A549 (cell line): ENCODE measurements around the gene CLHC1.
"Not testable (repeated sequence)": the region's sequence is repeated elsewhere in the genome, so short reads cannot be mapped to it uniquely, and the experiment has no call there.

Experiments used
- CTCF ChIP-seq: fragments of >200 bp; sonication (Bioruptor Twin); formaldehyde crosslinking; IDR thresholded peaks from 3 replicates; pipeline ENCODE4 v1.5.1; 2016
- JUNB ChIP-seq: fragments of >200 bp; sonication (Bioruptor Twin); formaldehyde crosslinking; IDR thresholded peaks from 2 replicates; pipeline ENCODE4 v1.6.1; 2016
- MAFK ChIP-seq: fragments of 450-650 bp; IDR thresholded peaks from 2 replicates; pipeline ENCODE4 v1.6.1; 2014; ENCODE audit not compliant: partially characterized antibody
- MAX ChIP-seq: IDR thresholded peaks from 2 replicates; pipeline ENCODE4 v1.6.1; 2012
- MAZ ChIP-seq: fragments of 150-350 bp; IDR thresholded peaks from 2 replicates; pipeline ENCODE4 v1.6.1; 2014; ENCODE audit warnings: antibody characterized with exemption, low read depth, low read length, borderline replicate concordance
- NFE2L2 ChIP-seq: fragments of 150-350 bp; conservative IDR thresholded peaks from 2 replicates; pipeline ENCODE4 v1.6.1; 2014; ENCODE audit warnings: low read length
- POLR2A ChIP-seq: IDR thresholded peaks from 2 replicates; pipeline ENCODE4 v1.6.1; 2012; ENCODE audit warnings: mild to moderate bottlenecking, low read length
- POLR2AphosphoS2 ChIP-seq: conservative IDR thresholded peaks from 2 replicates; pipeline ENCODE4 v1.6.1; 2012; ENCODE audit warnings: low read length, improper control_type of control experiment, inconsistent platforms
- RAD21 ChIP-seq, 2 experiments: fragments of >200 bp in 1 of 2; sonication (Bioruptor Twin) in 1 of 2; formaldehyde crosslinking in 1 of 2; IDR thresholded peaks in 1 of 2; conservative IDR thresholded peaks in 1 of 2; 2 replicates in 1 of 2; 3 replicates in 1 of 2; pipeline ENCODE4 v1.6.1; 2012 to 2018; ENCODE audit warnings: inconsistent platforms in 1 of 2
- RNF2 ChIP-seq: fragments of 200-600 bp; sonication (generic); IDR thresholded peaks from 2 replicates; pipeline ENCODE4 v1.6.1; 2016; ENCODE audit warnings: low read depth, mild to moderate bottlenecking, antibody characterized with exemption, moderate library complexity, borderline replicate concordance
- USF2 ChIP-seq: fragments of 450-650 bp; IDR thresholded peaks from 2 replicates; pipeline ENCODE4 v1.6.1; 2014; ENCODE audit warnings: antibody characterized with exemption

- TF ChIP-seq JUNB; POLR2A; USF2; CTCF; MAX; RNF2; MAFK; POLR2AphosphoS2; NFE2L2; MAZ; RAD21 (conservative IDR thresholded peaks at IDR 0.05 in 1 of 2, IDR thresholded peaks at IDR 0.05 in 1 of 2): not testable (repeated sequence)
These were observed 9.5 kb upstream of the CLHC1 start for GRCh38 chr2:55241582-55241981.
